ENCODE data around the gene SACS.

- TF ChIP-seq EP300 (IDR thresholded peaks at IDR 0.05; ENCODE audit: low read depth) (no peak), CTCF (IDR thresholded peaks at IDR 0.05) (no peak), POLR2AphosphoS5 (IDR thresholded peaks at IDR 0.05) (no peak), POLR2A (IDR thresholded peaks at IDR 0.05) (no peak)
Observed at GRCh38 chr13:23455401-23456185, 22.1 kb upstream of the SACS start.
